Right ventricle myocardium inferior (tissue), 1 donor: ENCODE data around the gene C1orf21. TPM values are rescaled to one million over a fixed set of nuclear protein-coding genes. Genes with fewer than 3 reads are reported as not detected.

ENCODE experiments used
- ATAC-seq: fragments of 200-7000 bp; cut with Tn5 transposase; one replicate; pipeline ENCODE4 v1.9.1; 2020; ENCODE audit warnings: mild to moderate bottlenecking, moderate library complexity
- DNase-seq: peaks from one replicate; pipeline ENCODE4 v3.0.0; 2021; ENCODE audit errors: missing footprints
- intact Hi-C: fragments of 100-400 bp; cut with DNase I; formaldehyde crosslinking; loops from one replicate; pipeline ENCODE4 v1.11.0; 2022
- total RNA-seq: library from RNA; stranded (reverse); fragmentation: NEBNext Ultra II Directional; extraction: Animal tissue kit (Norgen Biotek cat#: 25700); gene quantifications from one replicate; pipeline ENCODE4 v1.2.1, GENCODE V29; 2021
- donor health status: DM: no; HTN: yes; CAD: no; lungs with severe emphysema.

Gene C1orf21
- total RNA-seq, 1 donor from 2014 or later, result 54.5 TPM

DNA sequence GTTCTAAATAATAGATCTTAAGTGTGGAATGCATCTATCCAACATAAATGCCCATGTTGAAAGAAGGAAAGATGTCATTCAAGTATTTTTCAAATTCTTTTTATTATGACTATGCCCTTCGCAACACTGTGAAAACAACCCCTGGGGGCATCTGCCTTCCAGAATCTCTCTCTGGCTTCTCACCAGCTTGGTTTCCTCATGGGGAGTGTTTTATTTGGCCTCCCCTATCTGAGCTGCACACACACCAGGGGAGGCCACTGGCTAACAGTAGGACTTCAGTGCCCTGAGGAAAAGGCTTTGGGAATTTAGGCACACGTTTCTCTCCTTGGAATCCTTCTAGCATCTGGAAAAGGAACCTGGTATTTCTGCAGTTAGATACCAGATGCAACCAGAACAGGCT lies 237.2 kb downstream of the C1orf21 start:
- ATAC-seq, result peak; percentile 33
- intact Hi-C loops, result loop anchor here (5.0 kb wide), 1 partner anchor 92 kb away; no protein-coding TSS in a partner anchor
- no peak for DNase-seq

DNA sequence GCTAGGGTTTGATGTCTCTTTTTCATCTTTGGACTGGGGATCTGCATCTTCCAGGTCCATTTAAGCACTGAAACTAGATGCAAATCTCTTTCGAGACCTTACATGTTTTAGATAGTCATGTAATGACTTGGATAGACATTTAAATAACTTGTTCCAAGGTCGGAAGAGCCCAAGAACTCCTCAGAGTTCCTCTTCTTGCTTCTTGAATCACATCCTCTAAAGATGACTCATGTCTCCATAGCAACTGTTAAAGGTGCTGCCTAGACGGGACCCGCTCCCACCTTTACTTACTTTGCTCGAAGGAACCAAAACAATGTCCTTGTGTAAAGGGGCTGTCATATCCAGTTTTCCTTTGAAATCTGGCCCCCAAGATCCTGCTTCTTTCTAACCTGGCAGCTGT lies 237.8 kb downstream of the C1orf21 start:
- ATAC-seq (no peak), DNase-seq (no peak)
- intact Hi-C loops, result loop anchor here (5.0 kb wide), 1 partner anchor 92 kb away; no protein-coding TSS in a partner anchor

GRCh38 chr1:184625271-184625670 lies 238.4 kb downstream of the C1orf21 start:
- intact Hi-C loops, result no loop called here
- no peak for DNase-seq
- no peak for ATAC-seq

GRCh38 chr1:184626076-184627006 lies 239.5 kb downstream of the C1orf21 start:
- DNase-seq (no peak), ATAC-seq (no peak)
- intact Hi-C loops, result no loop called here

- no peak for DNase-seq
- no peak for ATAC-seq
- intact Hi-C loops, result no loop called here
Observed at GRCh38 chr1:184627007-184627341, 240.1 kb downstream of the C1orf21 start.

GRCh38 chr1:184629266-184629665 lies 242.4 kb downstream of the C1orf21 start:
- no peak for DNase-seq
- peak; percentile 15 for ATAC-seq
- intact Hi-C loops, result no loop called here

DNA sequence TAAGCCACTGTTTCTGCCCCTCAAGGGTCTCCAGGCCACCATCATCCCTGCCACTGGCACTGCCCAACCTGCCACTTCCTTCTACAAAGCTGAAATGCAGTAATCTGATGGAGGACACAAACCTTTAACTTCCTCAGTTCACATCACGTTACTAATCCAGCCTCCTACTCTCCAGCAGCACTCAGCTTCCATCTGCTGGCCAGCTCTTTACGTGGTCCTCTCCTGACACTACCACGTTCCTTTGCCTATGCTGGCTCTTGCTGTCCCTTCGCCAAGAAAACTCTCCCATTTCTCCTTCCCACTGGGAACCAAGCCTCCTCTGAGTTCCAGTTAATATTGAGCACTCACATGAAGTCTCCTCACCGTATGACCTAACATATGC lies 243.8 kb downstream of the C1orf21 start:
- intact Hi-C loops, result no loop called here
- ATAC-seq, result no peak
- DNase-seq, result no peak

- peak; percentile 63 for DNase-seq
- no peak for ATAC-seq
- intact Hi-C loops, result no loop called here
Observed at GRCh38 chr1:184632415-184633175, 245.8 kb downstream of the C1orf21 start.

DNA sequence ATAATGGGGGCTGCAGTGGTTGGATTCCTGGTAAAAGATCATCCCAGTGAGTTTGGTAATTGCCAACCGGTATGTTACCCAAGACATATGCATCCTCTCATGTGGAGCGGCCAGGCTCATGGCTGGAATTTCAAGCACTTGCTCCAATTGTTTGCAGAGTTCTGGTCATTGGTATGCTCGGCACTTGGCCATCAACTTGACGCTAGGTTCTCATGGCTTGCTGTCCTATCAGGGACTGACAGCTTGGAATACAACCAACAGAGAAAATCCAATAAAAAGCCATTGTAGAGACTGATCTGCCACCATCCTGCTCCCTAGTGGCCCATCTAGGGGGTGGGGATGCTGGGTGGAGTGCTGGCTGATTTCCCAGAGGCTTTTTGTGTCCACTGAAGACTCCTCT lies 247.0 kb downstream of the C1orf21 start:
- DNase-seq, result peak; percentile 40
- intact Hi-C loops, result no loop called here
- ATAC-seq, result no peak

DNA sequence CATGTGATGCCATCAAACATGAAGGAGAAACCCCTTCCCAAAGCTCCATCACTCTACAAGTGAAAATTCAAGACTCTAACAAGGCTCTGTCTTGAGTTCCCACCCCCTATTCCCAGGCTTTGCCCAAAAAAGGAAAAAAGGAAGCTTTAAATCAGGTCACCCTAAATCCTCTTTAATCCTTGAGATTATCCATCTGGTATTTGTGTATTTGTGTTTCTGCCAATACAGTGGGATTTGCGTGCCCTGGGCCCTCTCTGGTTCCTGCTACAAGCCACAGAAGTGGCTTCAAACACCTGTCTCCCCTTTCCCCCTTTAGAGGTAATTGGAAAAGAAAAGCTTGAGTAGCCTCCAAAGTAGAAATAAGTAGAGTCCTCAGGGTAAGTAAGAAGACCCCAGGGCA lies 247.5 kb downstream of the C1orf21 start:
- ATAC-seq (no peak), DNase-seq (no peak)
- intact Hi-C loops, result no loop called here

GRCh38 chr1:184635347-184635979 lies 248.6 kb downstream of the C1orf21 start:
- ATAC-seq, result peak; percentile 32
- intact Hi-C loops, result no loop called here
- DNase-seq, result peak; percentile 55

- intact Hi-C loops, result no loop called here
- ATAC-seq, result peak; percentile 72
- DNase-seq, result peak; percentile 72
Observed at GRCh38 chr1:184635980-184636431, 249.2 kb downstream of the C1orf21 start.

- no peak for ATAC-seq
- DNase-seq, result no peak
Observed at GRCh38 chr1:184637664-184638240, 250.9 kb downstream of the C1orf21 start.

GRCh38 chr1:184639205-184639604 lies 252.4 kb downstream of the C1orf21 start:
- DNase-seq, result no peak
- intact Hi-C loops, result no loop called here
- ATAC-seq, result no peak

More at GRCh38 chr1:184637664-184638240, 250.9 kb downstream of the C1orf21 start:
- intact Hi-C loops, result no loop called here

- intact Hi-C loops, result no loop called here
- ATAC-seq (no peak), DNase-seq (no peak)
Observed at GRCh38 chr1:184640505-184640904, 253.7 kb downstream of the C1orf21 start.

DNA sequence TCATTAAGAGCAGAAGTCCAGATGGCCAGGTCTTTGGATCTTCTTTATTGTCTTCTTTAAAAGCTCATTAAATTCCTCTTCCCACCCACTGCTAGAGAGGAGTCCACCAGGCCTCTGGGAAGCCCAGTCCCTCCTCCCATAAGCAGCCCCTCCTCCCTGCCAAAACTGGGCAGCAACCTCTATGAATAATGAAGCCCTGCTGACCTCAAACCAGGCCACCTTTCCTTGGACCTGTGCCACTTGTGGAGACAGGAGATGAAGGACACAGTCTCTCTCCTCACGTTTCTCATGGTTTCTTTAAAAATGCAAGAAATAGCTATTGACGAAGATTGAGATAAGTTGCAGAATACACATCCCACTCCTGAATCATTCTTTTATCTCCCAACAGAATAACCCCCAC lies 255.1 kb downstream of the C1orf21 start:
- intact Hi-C loops, result no loop called here
- DNase-seq, result no peak
- no peak for ATAC-seq

- DNase-seq (no peak), ATAC-seq (no peak)
- intact Hi-C loops, result no loop called here
Observed at GRCh38 chr1:184643661-184644060, 256.8 kb downstream of the C1orf21 start.

- ATAC-seq, result no peak
- peak; percentile 27 for DNase-seq
- intact Hi-C loops, result no loop called here
Observed at GRCh38 chr1:184644771-184645170, 257.9 kb downstream of the C1orf21 start.

DNA sequence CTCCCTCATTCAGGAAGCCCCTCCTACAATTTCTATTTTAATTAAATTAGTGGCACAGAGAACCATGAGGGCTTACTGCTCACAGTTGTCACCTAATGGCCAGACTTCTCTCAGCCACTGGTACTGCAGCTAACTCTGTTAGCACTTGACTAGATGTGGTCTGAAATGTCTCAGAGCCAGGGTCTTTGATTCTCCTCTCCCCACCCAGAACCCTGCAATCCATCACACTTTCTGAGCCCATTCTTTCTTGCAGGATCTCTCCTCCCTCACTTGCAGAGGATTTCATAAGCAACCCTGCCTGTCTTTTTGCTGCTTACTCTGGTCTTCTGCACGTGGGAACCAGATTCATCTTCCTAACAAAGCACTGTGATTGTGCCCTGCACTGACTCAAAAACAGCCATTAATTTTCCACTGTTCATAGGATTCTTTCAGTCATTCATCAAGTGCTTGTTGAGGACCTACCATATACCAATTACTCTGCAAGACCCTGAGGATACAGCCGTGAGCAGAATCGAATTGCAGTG lies 259.4 kb downstream of the C1orf21 start:
- intact Hi-C loops, result no loop called here
- DNase-seq (no peak), ATAC-seq (no peak)
